Epithelial cell of esophagus (primary cell): ENCODE data around the gene ZSCAN4.

Experiments
- DNase-seq: peaks from one replicate; pipeline ENCODE4 v3.0.0; 2010; ENCODE audit warnings: low read depth
- H3K4me3 ChIP-seq: 2 replicates; pipeline ENCODE4 v1.5.1; 2011; ENCODE audit warnings: mild to moderate bottlenecking, low read length, control low read depth
- TF ChIP-seq, protein P1 (sequence below): IDR thresholded peaks from 2 replicates; pipeline ENCODE4 v1.5.1; 2011; ENCODE audit warnings: low read depth, mild to moderate bottlenecking, low read length, control low read depth, inconsistent platforms; ENCODE audit not compliant: insufficient read depth; ENCODE audit errors: missing control alignments

Gene ZSCAN4

DNA sequence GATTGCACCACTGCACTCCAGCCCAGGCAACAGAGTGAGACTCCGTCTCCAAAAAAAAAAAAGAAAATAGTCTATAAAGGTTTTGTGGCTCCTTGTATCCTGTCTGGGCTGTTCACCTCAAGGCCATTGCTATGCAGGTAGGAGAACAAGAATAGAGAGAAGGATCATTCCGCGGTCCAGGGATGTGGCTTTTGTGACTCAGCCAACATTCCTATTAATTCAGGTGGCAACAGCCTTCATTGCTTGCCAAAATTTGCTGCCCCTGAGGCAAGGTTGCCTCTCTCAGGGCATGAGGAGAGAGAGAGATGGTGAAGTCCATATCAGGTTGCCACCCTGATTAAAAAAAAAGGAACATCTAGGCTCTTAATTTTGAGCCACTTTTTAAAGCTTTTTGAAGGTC, 21.0 kb downstream of the ZSCAN4 start:
- TF ChIP-seq, protein P1, sequence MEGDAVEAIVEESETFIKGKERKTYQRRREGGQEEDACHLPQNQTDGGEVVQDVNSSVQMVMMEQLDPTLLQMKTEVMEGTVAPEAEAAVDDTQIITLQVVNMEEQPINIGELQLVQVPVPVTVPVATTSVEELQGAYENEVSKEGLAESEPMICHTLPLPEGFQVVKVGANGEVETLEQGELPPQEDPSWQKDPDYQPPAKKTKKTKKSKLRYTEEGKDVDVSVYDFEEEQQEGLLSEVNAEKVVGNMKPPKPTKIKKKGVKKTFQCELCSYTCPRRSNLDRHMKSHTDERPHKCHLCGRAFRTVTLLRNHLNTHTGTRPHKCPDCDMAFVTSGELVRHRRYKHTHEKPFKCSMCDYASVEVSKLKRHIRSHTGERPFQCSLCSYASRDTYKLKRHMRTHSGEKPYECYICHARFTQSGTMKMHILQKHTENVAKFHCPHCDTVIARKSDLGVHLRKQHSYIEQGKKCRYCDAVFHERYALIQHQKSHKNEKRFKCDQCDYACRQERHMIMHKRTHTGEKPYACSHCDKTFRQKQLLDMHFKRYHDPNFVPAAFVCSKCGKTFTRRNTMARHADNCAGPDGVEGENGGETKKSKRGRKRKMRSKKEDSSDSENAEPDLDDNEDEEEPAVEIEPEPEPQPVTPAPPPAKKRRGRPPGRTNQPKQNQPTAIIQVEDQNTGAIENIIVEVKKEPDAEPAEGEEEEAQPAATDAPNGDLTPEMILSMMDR, result no peak
- peak; percentile 92 for DNase-seq
- H3K4me3 ChIP-seq, result no peak overlapping the region

DNA sequence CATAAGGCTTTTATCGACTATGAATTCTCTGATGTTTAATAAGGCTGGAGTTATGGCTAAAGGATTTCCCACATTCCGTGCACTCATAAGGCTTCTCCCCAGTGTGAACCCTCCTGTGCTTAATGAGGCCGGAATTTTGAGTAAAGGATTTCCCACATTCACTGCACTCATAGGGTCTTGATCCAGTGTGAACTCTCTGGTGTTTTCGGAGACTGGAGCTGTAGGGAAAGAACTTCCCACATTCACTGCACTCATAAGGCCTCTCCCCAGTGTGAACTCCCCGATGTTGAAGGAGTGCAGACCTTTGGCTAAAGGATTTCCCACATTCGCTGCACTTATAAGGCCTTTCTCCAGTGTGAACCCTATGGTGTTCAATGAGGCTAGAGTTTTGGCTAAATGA, 32.9 kb downstream of the ZSCAN4 start:
- TF ChIP-seq, protein P1, result no peak
- DNase-seq, result no peak
- H3K4me3 ChIP-seq, result no peak overlapping the region

DNA sequence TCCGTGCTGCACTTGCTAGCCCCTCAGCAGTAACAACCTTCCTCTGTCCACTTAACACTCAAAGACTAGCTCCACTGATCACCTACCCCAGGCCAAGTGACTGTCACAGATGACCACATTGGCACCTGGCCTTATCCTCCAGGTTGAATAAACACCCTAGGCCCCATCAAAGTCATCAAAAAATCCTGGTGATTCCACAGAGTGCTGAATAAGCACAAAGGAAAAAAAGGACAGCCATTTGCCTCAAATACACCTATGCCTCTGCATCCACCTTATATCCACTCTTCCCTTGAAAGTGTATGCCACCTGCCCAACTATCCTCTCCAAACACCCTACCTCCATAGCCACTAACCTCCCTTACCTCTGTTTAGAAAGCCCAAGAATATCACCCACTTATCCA, 37.6 kb downstream of the ZSCAN4 start:
- no peak overlapping the region for H3K4me3 ChIP-seq
- TF ChIP-seq, protein P1, result no peak
- DNase-seq, result no peak

DNA sequence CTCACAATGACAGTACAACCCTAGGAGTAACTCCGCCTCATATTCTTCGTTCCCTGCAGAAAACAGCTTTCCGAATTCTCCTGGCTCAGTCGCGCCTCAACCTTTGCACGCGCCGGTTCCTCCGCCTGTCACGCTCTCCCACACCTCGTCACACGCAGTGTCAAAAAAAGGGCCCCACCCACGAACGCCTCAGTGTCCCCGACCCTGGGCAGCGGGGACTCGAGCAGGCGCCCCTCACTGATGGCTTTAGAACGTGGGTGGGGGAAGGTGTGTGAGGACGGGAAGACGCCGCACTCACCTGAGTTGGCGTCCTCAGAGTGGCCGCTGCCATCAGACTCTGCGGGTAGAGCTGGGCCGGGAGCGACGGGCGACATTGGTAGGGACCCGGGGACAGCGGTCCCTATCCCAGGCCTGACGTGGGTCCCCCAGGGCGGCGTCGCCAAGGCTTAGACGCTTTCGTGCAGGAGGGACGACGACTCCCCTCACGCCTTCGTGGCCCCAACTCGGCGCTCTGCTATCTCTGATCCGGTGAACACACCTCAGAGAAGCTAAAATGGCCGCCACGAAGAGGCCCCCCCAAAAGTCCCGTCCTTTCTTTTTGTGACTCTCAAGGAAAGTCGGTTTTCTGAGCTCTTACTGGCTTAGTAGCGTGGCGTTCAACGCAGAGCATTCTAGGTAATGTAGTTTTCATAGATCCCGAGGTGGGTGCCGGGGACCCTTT, 40.1 kb downstream of the ZSCAN4 start, which contains the start of gene ZNF154:
Gene ZNF154, minus strand, starts transcription at position 564 of the 721 bp plus-strand sequence. Its CDS starts 233 bp downstream, at position 331.
- TF ChIP-seq, protein P1, result no peak
- peak; percentile 55 for DNase-seq

DNA sequence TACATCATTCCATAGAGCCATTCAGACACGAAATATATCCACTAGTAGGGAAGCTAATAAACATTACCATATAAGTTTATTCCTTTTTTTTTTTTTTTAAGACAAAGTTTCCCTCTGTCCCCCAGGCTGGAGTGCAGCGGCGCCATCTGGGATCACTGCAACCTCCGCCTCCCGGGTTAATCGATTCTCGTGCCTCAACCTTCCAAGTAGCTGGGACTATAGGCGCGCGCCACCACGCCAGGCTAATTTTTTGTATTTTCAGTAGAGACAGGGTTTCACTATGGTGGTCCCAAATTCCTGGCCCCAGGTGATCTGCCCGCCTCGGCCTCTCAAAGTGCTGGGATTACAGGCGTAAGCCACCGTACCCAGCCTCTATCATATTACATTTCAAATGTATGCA, 40.9 kb downstream of the ZSCAN4 start:
- DNase-seq, result no peak
- H3K4me3 ChIP-seq, result no peak overlapping the region
- TF ChIP-seq, protein P1, result no peak

More for the DNA sequence above, 40.1 kb downstream of the ZSCAN4 start, which contains the start of gene ZNF154:
- peak within 1 kb of the TSS; percentile 57 for H3K4me3 ChIP-seq

DNA sequence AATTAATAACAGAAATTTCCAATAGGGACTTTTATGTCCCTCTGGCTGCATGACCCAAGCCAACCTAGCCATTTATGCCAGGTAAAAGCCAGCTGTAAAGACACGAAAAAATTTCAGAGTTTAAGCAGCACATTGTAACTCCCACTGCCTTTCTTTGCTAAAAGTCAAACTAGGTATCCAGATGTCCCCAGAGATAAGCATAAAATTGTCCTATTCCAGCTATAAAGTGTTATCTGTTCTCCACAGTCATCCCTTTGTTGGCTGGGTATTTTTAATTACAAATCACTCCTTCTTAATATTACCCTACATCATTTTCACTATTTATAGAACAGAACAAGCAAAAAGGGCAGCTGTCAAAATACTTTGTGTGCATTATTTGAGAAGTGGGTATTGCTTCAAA, 43.5 kb downstream of the ZSCAN4 start:
- DNase-seq, result no peak
- no peak overlapping the region for H3K4me3 ChIP-seq
- TF ChIP-seq, protein P1, result no peak

DNA sequence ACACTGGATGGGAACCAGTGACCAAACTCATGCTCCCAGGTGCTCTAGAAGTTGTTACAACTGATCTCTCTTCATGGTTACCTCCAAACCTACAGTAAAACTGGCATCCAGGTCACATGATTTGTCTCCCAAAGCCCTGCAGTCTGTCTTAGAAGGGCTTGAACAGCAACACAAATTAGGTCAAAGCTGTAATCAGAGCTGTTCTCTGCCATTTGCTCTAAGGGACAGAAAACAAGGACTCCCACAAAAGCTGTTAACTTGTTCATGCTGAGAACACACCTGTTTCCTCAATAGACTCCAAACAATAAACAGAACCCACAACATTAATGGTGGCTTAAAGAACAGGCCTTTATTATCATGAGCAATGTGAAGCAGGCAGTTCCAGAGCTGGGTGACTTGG, 50.7 kb downstream of the ZSCAN4 start:
- no peak for DNase-seq
- TF ChIP-seq, protein P1, result no peak
- no peak overlapping the region for H3K4me3 ChIP-seq
